ENCODE results near the gene HIPK2. TPM values are rescaled to one million over a fixed set of nuclear protein-coding genes. Genes with fewer than 3 reads are reported as not detected.

Gene HIPK2
- total RNA-seq, 1 donor from 2014 or later = 47.2 TPM

DNA sequence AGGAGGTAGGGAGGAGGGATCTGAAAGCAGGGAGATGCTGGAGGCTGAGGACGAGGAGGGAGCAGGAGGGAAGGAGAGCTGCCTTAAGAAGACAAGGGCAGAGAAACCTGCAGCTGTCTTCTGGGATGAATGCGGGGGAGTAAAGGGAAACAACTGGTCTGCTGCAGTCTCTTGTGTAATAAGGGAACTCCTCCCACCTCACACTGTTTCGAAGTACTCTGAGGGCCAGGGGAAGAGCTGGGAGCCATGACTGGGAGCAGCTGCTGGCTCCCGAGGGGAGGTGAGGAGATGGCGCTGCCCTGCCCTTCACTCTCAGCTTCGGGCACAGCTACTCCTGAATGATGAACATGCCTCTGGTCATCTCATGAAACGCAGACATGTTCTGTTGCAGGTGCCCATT is 189.2 kb downstream of the HIPK2 start:
- Mint-ChIP-seq H3K9me3 (ENCODE audit: unreplicated experiment) (no peaks in the 10 kb centered on the region), H3K4me1 (ENCODE audit: unreplicated experiment) (peaks cover 4% of the 10 kb centered on the region), H3K36me3 (ENCODE audit: low read depth, unreplicated experiment) (peaks cover 23% of the 10 kb centered on the region), H3K27me3 (ENCODE audit: unreplicated experiment) (peaks cover 4% of the 10 kb centered on the region), H3K4me3 (ENCODE audit: unreplicated experiment) (no peak overlapping the region), H3K27ac (ENCODE audit: unreplicated experiment) (no peak overlapping the region)
- no peak for DNase-seq (ENCODE audit: low spot score)
- TF ChIP-seq, protein P1, sequence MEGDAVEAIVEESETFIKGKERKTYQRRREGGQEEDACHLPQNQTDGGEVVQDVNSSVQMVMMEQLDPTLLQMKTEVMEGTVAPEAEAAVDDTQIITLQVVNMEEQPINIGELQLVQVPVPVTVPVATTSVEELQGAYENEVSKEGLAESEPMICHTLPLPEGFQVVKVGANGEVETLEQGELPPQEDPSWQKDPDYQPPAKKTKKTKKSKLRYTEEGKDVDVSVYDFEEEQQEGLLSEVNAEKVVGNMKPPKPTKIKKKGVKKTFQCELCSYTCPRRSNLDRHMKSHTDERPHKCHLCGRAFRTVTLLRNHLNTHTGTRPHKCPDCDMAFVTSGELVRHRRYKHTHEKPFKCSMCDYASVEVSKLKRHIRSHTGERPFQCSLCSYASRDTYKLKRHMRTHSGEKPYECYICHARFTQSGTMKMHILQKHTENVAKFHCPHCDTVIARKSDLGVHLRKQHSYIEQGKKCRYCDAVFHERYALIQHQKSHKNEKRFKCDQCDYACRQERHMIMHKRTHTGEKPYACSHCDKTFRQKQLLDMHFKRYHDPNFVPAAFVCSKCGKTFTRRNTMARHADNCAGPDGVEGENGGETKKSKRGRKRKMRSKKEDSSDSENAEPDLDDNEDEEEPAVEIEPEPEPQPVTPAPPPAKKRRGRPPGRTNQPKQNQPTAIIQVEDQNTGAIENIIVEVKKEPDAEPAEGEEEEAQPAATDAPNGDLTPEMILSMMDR (IDR thresholded peaks at IDR 0.05; ENCODE audit: unreplicated experiment) = no peak

DNA sequence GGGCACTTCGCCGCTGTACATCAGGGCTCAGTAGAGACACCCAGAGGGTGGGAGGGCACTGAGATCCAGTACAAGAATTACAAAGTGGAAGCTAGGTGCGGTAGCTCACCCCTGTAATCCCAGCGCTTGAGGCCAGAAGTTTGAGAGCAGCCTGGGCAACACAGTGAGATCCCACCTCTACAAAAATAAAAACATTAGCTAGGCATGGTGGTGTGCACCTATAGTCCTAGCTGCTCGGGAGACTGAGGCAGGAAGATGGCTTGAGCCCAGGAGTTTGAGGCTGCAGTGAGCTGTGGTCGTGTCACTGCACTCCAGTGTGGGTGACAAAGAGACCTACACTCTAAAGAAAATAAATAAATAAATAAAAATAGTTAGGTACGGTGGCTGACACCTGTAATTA is 190.3 kb downstream of the HIPK2 start:
- H3K36me3 Mint-ChIP-seq (ENCODE audit: low read depth, unreplicated experiment) = peaks cover 19% of the 10 kb centered on the region
- no peak for DNase-seq (ENCODE audit: low spot score)
- no peaks in the 10 kb centered on the region for H3K9me3 Mint-ChIP-seq (ENCODE audit: unreplicated experiment)
- TF ChIP-seq, protein P1 (IDR thresholded peaks at IDR 0.05; ENCODE audit: unreplicated experiment) = no peak
- H3K4me1 Mint-ChIP-seq (ENCODE audit: unreplicated experiment) = peaks cover 10% of the 10 kb centered on the region
- H3K27ac Mint-ChIP-seq (ENCODE audit: unreplicated experiment) = no peak overlapping the region
- H3K4me3 Mint-ChIP-seq (ENCODE audit: unreplicated experiment) = no peak overlapping the region
- H3K27me3 Mint-ChIP-seq (ENCODE audit: unreplicated experiment) = peaks cover 4% of the 10 kb centered on the region

DNA sequence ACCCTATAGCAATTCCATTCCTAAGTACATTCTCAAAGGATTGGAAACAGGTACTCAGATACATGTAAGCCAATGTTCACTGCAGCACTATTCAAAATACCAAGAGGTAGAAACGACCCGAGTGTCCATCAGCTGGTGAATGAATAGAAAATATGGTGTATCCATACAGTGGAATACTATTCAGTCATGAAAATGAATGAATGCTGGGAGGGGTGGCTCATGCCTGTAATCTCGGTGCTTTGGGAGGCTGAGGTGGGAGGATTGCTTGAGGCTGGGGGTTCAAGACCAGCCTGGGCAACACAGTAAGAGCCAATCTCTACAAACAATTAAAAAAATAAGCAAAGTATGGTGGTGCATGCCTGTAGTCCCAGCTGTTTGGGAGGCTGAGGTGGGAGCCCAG is 191.5 kb downstream of the HIPK2 start:
- peaks cover 4% of the 10 kb centered on the region for H3K27me3 Mint-ChIP-seq (ENCODE audit: unreplicated experiment)
- H3K36me3 Mint-ChIP-seq (ENCODE audit: low read depth, unreplicated experiment) = peaks cover 19% of the 10 kb centered on the region
- H3K27ac Mint-ChIP-seq (ENCODE audit: unreplicated experiment) = no peak overlapping the region
- no peak overlapping the region for H3K4me3 Mint-ChIP-seq (ENCODE audit: unreplicated experiment)
- H3K4me1 Mint-ChIP-seq (ENCODE audit: unreplicated experiment) = peaks cover 10% of the 10 kb centered on the region
- H3K9me3 Mint-ChIP-seq (ENCODE audit: unreplicated experiment) = no peaks in the 10 kb centered on the region
- TF ChIP-seq, protein P1 (IDR thresholded peaks at IDR 0.05; ENCODE audit: unreplicated experiment) = no peak
- DNase-seq (ENCODE audit: low spot score) = no peak

DNA sequence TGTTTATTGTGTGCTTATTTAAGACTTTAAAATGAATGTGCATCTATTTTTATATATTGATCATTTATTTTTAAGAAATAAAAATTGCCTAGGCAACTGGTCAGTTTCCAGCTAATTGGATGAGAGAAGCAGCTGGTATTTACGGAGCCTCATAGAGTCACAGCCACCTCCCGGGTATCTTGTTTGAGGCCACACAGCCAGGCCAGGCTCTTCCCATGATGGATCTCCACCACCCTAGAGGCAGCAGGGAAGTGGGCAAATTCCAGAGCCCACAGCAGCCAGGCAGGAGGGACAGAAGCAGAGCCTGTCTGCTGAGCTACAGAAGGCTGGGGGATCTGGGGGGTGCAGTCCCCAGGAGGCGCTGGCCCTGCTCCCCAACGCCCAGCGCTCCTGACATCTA is 192.8 kb downstream of the HIPK2 start:
- peaks cover 25% of the 10 kb centered on the region for H3K36me3 Mint-ChIP-seq (ENCODE audit: low read depth, unreplicated experiment)
- TF ChIP-seq, protein P1 (IDR thresholded peaks at IDR 0.05; ENCODE audit: unreplicated experiment) = no peak
- H3K4me3 Mint-ChIP-seq (ENCODE audit: unreplicated experiment) = no peak overlapping the region
- no peak overlapping the region for H3K27ac Mint-ChIP-seq (ENCODE audit: unreplicated experiment)
- H3K9me3 Mint-ChIP-seq (ENCODE audit: unreplicated experiment) = no peaks in the 10 kb centered on the region
- H3K4me1 Mint-ChIP-seq (ENCODE audit: unreplicated experiment) = peaks cover 10% of the 10 kb centered on the region
- no peak for DNase-seq (ENCODE audit: low spot score)
- H3K27me3 Mint-ChIP-seq (ENCODE audit: unreplicated experiment) = peaks cover 4% of the 10 kb centered on the region

DNA sequence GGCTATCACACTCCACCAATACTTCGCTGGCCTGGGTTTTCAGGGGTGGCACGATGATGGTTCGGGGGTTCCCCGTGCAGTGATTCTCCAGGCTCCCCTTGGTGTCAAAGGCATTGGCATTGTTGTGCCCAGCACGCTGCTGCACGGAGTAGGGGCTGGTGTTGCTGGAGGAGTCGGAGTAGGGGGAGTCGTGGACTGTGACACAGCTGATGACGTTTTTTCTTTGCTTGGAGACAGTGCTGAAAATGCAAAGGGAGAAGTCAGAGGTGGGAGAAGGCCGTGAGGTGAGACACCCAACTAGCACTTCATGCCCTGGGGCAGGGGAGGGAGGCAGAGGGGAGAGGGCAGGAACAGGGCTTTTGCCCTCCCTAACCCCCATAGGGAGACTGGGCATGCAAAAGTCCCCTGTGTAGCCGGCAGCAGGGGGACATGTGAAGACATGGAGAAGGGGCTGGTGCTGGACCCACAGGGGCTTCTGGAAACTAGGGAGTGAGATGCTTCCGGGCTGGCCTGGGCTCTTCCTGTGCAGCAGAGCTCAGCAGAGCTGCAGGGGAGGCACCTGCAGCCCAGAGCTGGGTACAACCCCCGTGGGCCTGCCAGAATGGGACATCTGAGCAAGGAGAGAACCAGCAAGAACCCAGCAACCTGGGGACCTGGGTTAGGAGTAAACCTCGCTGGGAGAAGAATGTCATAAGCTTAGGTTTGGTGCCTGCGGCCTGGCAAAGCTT is 193.8 kb downstream of the HIPK2 start:
- Mint-ChIP-seq H3K36me3 (ENCODE audit: low read depth, unreplicated experiment) (peaks cover 22% of the 10 kb centered on the region), H3K27ac (ENCODE audit: unreplicated experiment) (no peak overlapping the region), H3K9me3 (ENCODE audit: unreplicated experiment) (no peaks in the 10 kb centered on the region), H3K4me3 (ENCODE audit: unreplicated experiment) (no peak overlapping the region), H3K4me1 (ENCODE audit: unreplicated experiment) (peaks cover 10% of the 10 kb centered on the region), H3K27me3 (ENCODE audit: unreplicated experiment) (peaks cover 2% of the 10 kb centered on the region)
- TF ChIP-seq, protein P1 (IDR thresholded peaks at IDR 0.05; ENCODE audit: unreplicated experiment) = no peak
- no peak for DNase-seq (ENCODE audit: low spot score)

Data from endothelial cell (in vitro differentiated cells).